Mucosa of rectum (tissue), 2 donors: ENCODE measurements around the gene TMPRSS9.

Source experiments
- H3K27ac ChIP-seq, 2 donors: one replicate each; pipeline ENCODE4 v1.7.0; 2013; ENCODE audit warnings: inconsistent platforms in 2 of 2, low read depth in 2 of 2, low read length in 2 of 2
- H3K27me3 ChIP-seq, 2 donors: one replicate each; pipeline ENCODE4 v1.7.0; 2013; ENCODE audit warnings: low read length in 2 of 2; ENCODE audit not compliant: control insufficient read depth in 2 of 2, insufficient read depth in 2 of 2
- H3K36me3 ChIP-seq, 2 donors: one replicate each; pipeline ENCODE4 v1.7.0; 2013; ENCODE audit warnings: low read length in 2 of 2; ENCODE audit not compliant: control insufficient read depth in 2 of 2, insufficient read depth in 2 of 2
- H3K4me1 ChIP-seq, 2 donors: one replicate each; pipeline ENCODE4 v1.7.0; 2013; ENCODE audit warnings: low read length in 2 of 2, mild to moderate bottlenecking in 1 of 2; ENCODE audit not compliant: control insufficient read depth in 2 of 2, insufficient read depth in 2 of 2
- H3K4me3 ChIP-seq, 2 donors: one replicate each; pipeline ENCODE4 v1.7.0; 2013; ENCODE audit warnings: low read length in 2 of 2
- H3K9ac ChIP-seq, 2 donors: one replicate each; pipeline ENCODE4 v1.7.0; 2013; ENCODE audit warnings: low read length in 2 of 2, low read depth in 1 of 2, mild to moderate bottlenecking in 1 of 2
- H3K9me3 ChIP-seq, 2 donors: one replicate each; pipeline ENCODE4 v1.7.0; 2013; ENCODE audit warnings: low read length in 2 of 2; ENCODE audit not compliant: control insufficient read depth in 2 of 2
- donor health status: healthy.
- donor health status: Normal muscosa, but diverticular disease.

Gene TMPRSS9

DNA sequence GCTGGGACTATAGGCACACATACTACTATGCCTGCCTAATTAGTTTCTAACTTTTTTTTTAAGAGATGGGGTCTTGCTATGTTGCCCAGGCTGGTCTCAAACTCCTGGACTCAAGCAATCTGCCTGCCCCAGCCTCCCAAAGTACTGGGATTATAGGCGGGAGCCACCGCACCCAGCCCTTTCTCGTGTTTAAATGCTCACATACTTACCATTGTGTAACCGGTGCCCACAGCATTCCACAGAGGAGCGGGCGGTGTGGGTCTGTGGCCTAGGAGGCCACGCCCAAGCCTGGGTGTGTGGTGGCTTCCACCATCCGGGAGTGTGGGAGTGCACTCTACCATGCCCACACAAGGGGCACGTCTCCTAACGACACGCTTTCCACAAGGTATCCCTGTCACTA, 89.0 kb downstream of the TMPRSS9 start:
- H3K4me3 ChIP-seq, result no peak overlapping the region
- no peak overlapping the region for H3K9ac ChIP-seq
- H3K27ac ChIP-seq, result no peak overlapping the region
- H3K9me3 ChIP-seq, result no peaks in the 10 kb centered on the region
- H3K27me3 ChIP-seq, result no peaks in the 10 kb centered on the region
- H3K36me3 ChIP-seq, result peaks cover 0 to under 1% of the 10 kb centered on the region in 2 donors
- H3K4me1 ChIP-seq, result no peaks in the 10 kb centered on the region

GRCh38 chr19:2451138-2451537, 91.1 kb downstream of the TMPRSS9 start:
- H3K4me3 ChIP-seq, result no peak overlapping the region
- H3K27me3 ChIP-seq, result no peaks in the 10 kb centered on the region
- no peaks in the 10 kb centered on the region for H3K9me3 ChIP-seq
- H3K9ac ChIP-seq, result no peak overlapping the region
- peaks cover 7 to 8% of the 10 kb centered on the region in 2 donors for H3K4me1 ChIP-seq
- no peaks in the 10 kb centered on the region for H3K36me3 ChIP-seq
- no peak overlapping the region for H3K27ac ChIP-seq

DNA sequence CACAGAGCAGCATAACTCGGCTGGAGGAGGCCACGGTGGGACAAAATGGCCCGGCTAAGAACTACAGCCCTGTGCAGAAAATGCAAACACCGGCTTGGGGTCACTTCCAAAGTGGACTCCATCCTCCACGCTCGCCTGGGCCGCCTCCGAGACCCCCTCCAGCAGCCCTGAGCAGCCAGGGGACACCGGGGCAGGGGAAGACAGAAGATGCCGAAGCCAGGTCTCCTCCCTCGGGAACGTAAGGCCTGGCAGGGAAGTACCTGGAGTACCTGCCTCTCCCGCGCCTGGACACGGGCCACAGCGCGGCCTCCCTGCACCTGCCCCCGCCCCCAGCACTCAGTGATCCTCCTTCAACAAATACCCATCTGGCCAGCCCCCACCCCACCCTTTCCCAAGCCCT, 91.7 kb downstream of the TMPRSS9 start:
- no peaks in the 10 kb centered on the region for H3K36me3 ChIP-seq
- H3K4me3 ChIP-seq, result no peak overlapping the region
- no peak overlapping the region for H3K9ac ChIP-seq
- no peak overlapping the region for H3K27ac ChIP-seq
- no peaks in the 10 kb centered on the region for H3K27me3 ChIP-seq
- H3K4me1 ChIP-seq, result peaks cover 7 to 8% of the 10 kb centered on the region in 2 donors
- no peaks in the 10 kb centered on the region for H3K9me3 ChIP-seq

DNA sequence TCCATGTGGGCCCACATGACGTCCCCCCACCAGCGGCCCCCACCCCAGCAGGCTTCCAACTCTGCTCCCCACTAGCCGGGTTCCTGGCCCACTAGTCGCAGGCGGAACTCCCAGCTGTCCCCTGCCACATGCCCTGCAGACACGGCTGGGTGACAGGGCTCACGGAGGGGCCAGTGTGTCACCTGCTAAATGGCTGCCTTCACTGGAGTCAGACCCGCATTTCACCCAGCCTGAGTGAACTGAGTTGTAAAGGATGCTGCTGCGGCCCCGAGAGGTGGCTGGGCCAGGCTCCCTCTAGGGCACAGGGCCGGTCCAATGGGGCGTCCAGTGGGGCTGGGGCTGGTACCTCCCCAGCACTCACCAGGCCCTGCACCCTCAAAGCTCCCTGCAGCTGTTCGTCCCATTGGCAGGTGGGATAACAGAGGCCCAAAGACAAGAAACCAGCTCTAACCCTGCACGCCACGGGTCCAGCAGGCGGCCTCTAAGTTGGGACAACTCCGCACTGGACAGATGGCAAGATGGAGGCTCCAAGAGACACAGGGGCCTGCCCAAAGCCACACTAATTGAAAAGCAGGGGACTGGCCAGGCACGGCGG, 93.5 kb downstream of the TMPRSS9 start:
- H3K36me3 ChIP-seq, result no peaks in the 10 kb centered on the region
- H3K27ac ChIP-seq, result no peak overlapping the region
- no peak overlapping the region for H3K9ac ChIP-seq
- no peaks in the 10 kb centered on the region for H3K27me3 ChIP-seq
- peaks cover 7 to 11% of the 10 kb centered on the region in 2 donors for H3K4me1 ChIP-seq
- H3K9me3 ChIP-seq, result no peaks in the 10 kb centered on the region
- H3K4me3 ChIP-seq, result no peak overlapping the region

- H3K27ac ChIP-seq, result no peak overlapping the region
- H3K4me3 ChIP-seq, result no peak overlapping the region
- H3K4me1 ChIP-seq, result peaks cover 7 to 11% of the 10 kb centered on the region in 2 donors
- H3K9ac ChIP-seq, result no peak overlapping the region
- no peaks in the 10 kb centered on the region for H3K36me3 ChIP-seq
- no peaks in the 10 kb centered on the region for H3K27me3 ChIP-seq
- H3K9me3 ChIP-seq, result no peaks in the 10 kb centered on the region
Observed at GRCh38 chr19:2454199-2454961, 94.3 kb downstream of the TMPRSS9 start.

- peak overlapping the region; percentile 76 to 79 for H3K4me3 ChIP-seq
- H3K27ac ChIP-seq, result no peak overlapping the region
- no peaks in the 10 kb centered on the region for H3K27me3 ChIP-seq
- H3K36me3 ChIP-seq, result no peaks in the 10 kb centered on the region
- H3K4me1 ChIP-seq, result peaks cover 7 to 11% of the 10 kb centered on the region in 2 donors
- peak overlapping the region; percentile 63 to 78 for H3K9ac ChIP-seq
- no peaks in the 10 kb centered on the region for H3K9me3 ChIP-seq
Observed at GRCh38 chr19:2454962-2455850, 95.1 kb downstream of the TMPRSS9 start.

GRCh38 chr19:2455851-2456570, 95.9 kb downstream of the TMPRSS9 start:
- Histone ChIP-seq H3K9me3 (no peaks in the 10 kb centered on the region), H3K9ac (peak overlapping the region; percentile 63 to 78), H3K27ac (no peak overlapping the region), H3K36me3 (no peaks in the 10 kb centered on the region), H3K4me1 (peaks cover 7 to 11% of the 10 kb centered on the region in 2 donors), H3K27me3 (no peaks in the 10 kb centered on the region), H3K4me3 (peak overlapping the region; percentile 76 to 79)

- no peaks in the 10 kb centered on the region for H3K36me3 ChIP-seq
- H3K4me1 ChIP-seq, result peaks cover 11 to 16% of the 10 kb centered on the region in 2 donors
- no peaks in the 10 kb centered on the region for H3K27me3 ChIP-seq
- H3K9ac ChIP-seq, result peak overlapping the region in 1 of 2 donors; percentile 71
- H3K9me3 ChIP-seq, result no peaks in the 10 kb centered on the region
- peak overlapping the region; percentile 72 to 76 for H3K4me3 ChIP-seq
- H3K27ac ChIP-seq, result peak overlapping the region; percentile 70 to 79
Observed at GRCh38 chr19:2457394-2458037, 97.5 kb downstream of the TMPRSS9 start.

DNA sequence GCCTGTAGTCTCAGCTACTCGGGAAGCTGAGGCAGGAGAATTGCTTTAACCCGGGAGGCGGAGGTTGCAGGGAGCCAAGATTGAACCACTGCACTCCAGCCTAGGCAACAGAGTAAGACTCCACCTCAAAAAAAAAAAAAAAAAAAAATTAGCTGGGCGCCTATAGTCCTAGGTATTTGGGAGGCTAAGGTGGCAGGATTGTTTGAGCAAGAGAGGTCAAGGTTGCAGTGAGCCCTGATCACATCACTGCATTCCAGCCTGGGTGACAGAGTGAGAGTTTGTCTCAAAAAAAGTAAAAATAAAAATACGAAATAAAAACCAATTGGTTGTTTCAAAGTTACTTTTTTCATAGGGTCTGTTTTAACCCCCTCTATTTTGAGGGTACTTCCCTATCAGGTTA, 98.0 kb downstream of the TMPRSS9 start:
- H3K27ac ChIP-seq, result no peak overlapping the region
- H3K9ac ChIP-seq, result no peak overlapping the region
- H3K4me1 ChIP-seq, result peaks cover 11 to 18% of the 10 kb centered on the region in 2 donors

More for the DNA sequence above, 98.0 kb downstream of the TMPRSS9 start:
- no peaks in the 10 kb centered on the region for H3K9me3 ChIP-seq
- H3K36me3 ChIP-seq, result no peaks in the 10 kb centered on the region
- no peaks in the 10 kb centered on the region for H3K27me3 ChIP-seq
- H3K4me3 ChIP-seq, result no peak overlapping the region
